ENCODE results near the gene RASSF7. TPM values are rescaled to one million over a fixed set of nuclear protein-coding genes. Genes with fewer than 3 reads are reported as not detected.
"Not testable (repeated sequence)": the region's sequence is repeated elsewhere in the genome, so short reads cannot be mapped to it uniquely, and the experiment has no call there.

RASSF7 gene
- total and polyA plus RNA-seq, 10 of the 15 experiments (the other 5 are each of a cell fraction or from before 2014, with no cell fraction given), result 0.39 to 29.7 (median 13.2) TPM

- Histone ChIP-seq H3K9me3 (replicated peaks; ENCODE audit: control insufficient read depth, insufficient read depth, low read length) (no peaks in the 10 kb centered on the region), H3K4me1 (ENCODE audit: control insufficient read depth, insufficient read depth, low read length) (peaks cover 3% of the 10 kb centered on the region; the same call in 1 of the 2 replicates), H3K27me3 (replicated peaks in 1 of 2; ENCODE audit: control insufficient read depth in 2 of 2, insufficient read depth in 2 of 2, low read length in 1 of 2) (no peaks in the 10 kb centered on the region), H3K9ac (ENCODE audit: control insufficient read depth, insufficient read depth, low read length) (no peak overlapping the region), H4K20me1 (ENCODE audit: control insufficient read depth, insufficient read depth) (no peaks in the 10 kb centered on the region), H3K27ac (ENCODE audit: control insufficient read depth, insufficient read depth) (no peak overlapping the region), H2AFZ (ENCODE audit: control insufficient read depth, low read depth, low read length) (no peak overlapping the region), H3K4me2 (ENCODE audit: control insufficient read depth, insufficient read depth) (no peak overlapping the region), H3K79me2 (ENCODE audit: control insufficient read depth, insufficient read depth, low read length) (no peaks in the 10 kb centered on the region), H3K36me3 (ENCODE audit: control insufficient read depth in 2 of 2, insufficient read depth in 2 of 2, low read length in 1 of 2) (peaks cover 0 to 3% of the 10 kb centered on the region in 2 experiments; a peak in 1 of 4 replicates), H3K4me3 (no peak overlapping the region)
- CTCF ChIA-PET, result no interaction called here
- in situ Hi-C loops (cut with MboI), result no loop called here
- no TSS peak for BruUV-seq (replicated peaks)
- POLR2A ChIA-PET, result no interaction called here
- TF ChIP-seq ZNF24 (IDR thresholded peaks at IDR 0.05), result no peak
- no peak for TF ChIP-seq RBBP5 (conservative IDR thresholded peaks at IDR 0.05)
- TF ChIP-seq EED (IDR thresholded peaks at IDR 0.05; ENCODE audit: low read depth), result no peak
- no peak for TF ChIP-seq MYC (IDR thresholded peaks at IDR 0.05; ENCODE audit: insufficient read depth, insufficient read length, insufficient replicate concordance, low read length, severe bottlenecking)
- TF ChIP-seq POLR2AphosphoS5 (IDR thresholded peaks at IDR 0.05; ENCODE audit: low read length), result no peak
- intact Hi-C loops (cut with micrococcal nuclease; ENCODE audit: unreplicated experiment), result no loop called here
- FAIRE-seq, result no peak
- SMC1A ChIA-PET (ENCODE audit: uncharacterized antibody, unreplicated experiment), result no interaction called here
- RAD21 ChIA-PET (ENCODE audit: unreplicated experiment), result no interaction called here
- no peak for ATAC-seq
- 99% methylated on average over 4 of the region's 4 CpGs for WGBS (ENCODE audit: insufficient coverage, insufficient replicate concordance, low lambda C conversion rate, missing lambda C conversion rate)
- no peak for DNase-seq (ENCODE audit: low read depth, low spot score)
These were observed 44.4 kb upstream of the RASSF7 start for GRCh38 chr11:516400-516799.

GRCh38 chr11:516918-517685 is 43.7 kb upstream of the RASSF7 start:
- H2AFZ ChIP-seq (ENCODE audit: control insufficient read depth, low read depth, low read length); H3K9ac ChIP-seq (ENCODE audit: control insufficient read depth, insufficient read depth, low read length); H4K20me1 ChIP-seq (ENCODE audit: control insufficient read depth, insufficient read depth); H3K27me3 ChIP-seq (replicated peaks in 1 of 2; ENCODE audit: control insufficient read depth in 2 of 2, insufficient read depth in 2 of 2, low read length in 1 of 2); H3K27ac ChIP-seq (ENCODE audit: control insufficient read depth, insufficient read depth); intact Hi-C loops (cut with micrococcal nuclease; ENCODE audit: unreplicated experiment); BruUV-seq (replicated peaks); H3K4me1 ChIP-seq (ENCODE audit: control insufficient read depth, insufficient read depth, low read length); in situ Hi-C loops (cut with MboI); CTCF ChIA-PET; H3K36me3 ChIP-seq (ENCODE audit: control insufficient read depth in 2 of 2, insufficient read depth in 2 of 2, low read length in 1 of 2); H3K4me2 ChIP-seq (ENCODE audit: control insufficient read depth, insufficient read depth); DNase-seq (ENCODE audit: low read depth, low spot score); FAIRE-seq; ATAC-seq; H3K4me3 ChIP-seq; RAD21 ChIA-PET (ENCODE audit: unreplicated experiment); H3K79me2 ChIP-seq (ENCODE audit: control insufficient read depth, insufficient read depth, low read length); H3K9me3 ChIP-seq (replicated peaks; ENCODE audit: control insufficient read depth, insufficient read depth, low read length); POLR2A ChIA-PET: not testable (repeated sequence)
- 94% methylated on average over 43 of the region's 43 CpGs for WGBS (ENCODE audit: insufficient coverage, insufficient replicate concordance, low lambda C conversion rate, missing lambda C conversion rate)
- SMC1A ChIA-PET (ENCODE audit: uncharacterized antibody, unreplicated experiment), result interaction anchor here (0.6 kb wide), 1 partner anchor 309 kb away, joined by 3 read pairs; no protein-coding TSS in a partner anchor

All from GM12878 (cell line).